Activated T-cell treated with anti-CD3 and anti-CD28 coated beads, Interleukin-2, amount 50 U/mL, for 4 hours (primary cell): ENCODE data around the gene CAPRIN1. TPM values are rescaled to one million over a fixed set of nuclear protein-coding genes. Genes with fewer than 3 reads are reported as not detected.
"Not testable (repeated sequence)": the region's sequence is repeated elsewhere in the genome, so short reads cannot be mapped to it uniquely, and the experiment has no call there.

ENCODE experiments used
- ATAC-seq, 2 donors: fragments of 200-7000 bp; cut with Tn5 transposase; one replicate each; pipeline ENCODE4 v1.10.0; 2021
- DNase-seq: peaks from one replicate; pipeline ENCODE4 v3.0.0-alpha.2; 2020
- H3K27me3 Mint-ChIP-seq: one replicate; pipeline ENCODE4 v1.8.0; 2021; ENCODE audit warnings: low read depth, mixed read lengths
- H3K36me3 Mint-ChIP-seq: one replicate; pipeline ENCODE4 v1.8.0; 2022; ENCODE audit warnings: mixed read lengths; ENCODE audit not compliant: insufficient read depth
- H3K4me1 Mint-ChIP-seq: one replicate; pipeline ENCODE4 v1.8.0; 2021; ENCODE audit warnings: low read depth, mixed read lengths
- H3K4me3 Mint-ChIP-seq: one replicate; pipeline ENCODE4 v1.8.0; 2021; ENCODE audit warnings: mild to moderate bottlenecking, moderate library complexity, mixed read lengths
- H3K9me3 Mint-ChIP-seq: one replicate; pipeline ENCODE4 v1.8.0; 2021; ENCODE audit warnings: mixed read lengths
- total RNA-seq, 3 donors: library from RNA; stranded (reverse); gene quantifications; one replicate each; pipeline ENCODE4 v1.2.1, GENCODE V29; 2021

CAPRIN1 gene
- total RNA-seq, 3 donors from 2014 or later, result 315 to 356 (median 341) TPM

- no peaks in the 10 kb centered on the region for H3K9me3 Mint-ChIP-seq
Measured at GRCh38 chr11:34091825-34092224, 40.3 kb downstream of the CAPRIN1 start.

GRCh38 chr11:34094900-34095299, 43.4 kb downstream of the CAPRIN1 start:
- H3K27me3 Mint-ChIP-seq, DNase-seq, ATAC-seq, H3K9me3 Mint-ChIP-seq, H3K4me3 Mint-ChIP-seq, H3K4me1 Mint-ChIP-seq: not testable (repeated sequence)
- peaks cover 32% of the 10 kb centered on the region for H3K36me3 Mint-ChIP-seq

More at GRCh38 chr11:34091825-34092224, 40.3 kb downstream of the CAPRIN1 start:
- no peak overlapping the region for H3K4me3 Mint-ChIP-seq
- no peak for DNase-seq
- H3K4me1 Mint-ChIP-seq, result peaks cover 7% of the 10 kb centered on the region
- ATAC-seq, result no peak
- no peaks in the 10 kb centered on the region for H3K27me3 Mint-ChIP-seq
- peaks cover 27% of the 10 kb centered on the region for H3K36me3 Mint-ChIP-seq

- no peaks in the 10 kb centered on the region for H3K9me3 Mint-ChIP-seq
- no peak overlapping the region for H3K4me3 Mint-ChIP-seq
- ATAC-seq (no peak), DNase-seq (no peak)
- H3K27me3 Mint-ChIP-seq, result no peaks in the 10 kb centered on the region
- peaks cover 23% of the 10 kb centered on the region for H3K36me3 Mint-ChIP-seq
- peaks cover 6% of the 10 kb centered on the region for H3K4me1 Mint-ChIP-seq
Measured at GRCh38 chr11:34098813-34099212, 47.3 kb downstream of the CAPRIN1 start.

DNA sequence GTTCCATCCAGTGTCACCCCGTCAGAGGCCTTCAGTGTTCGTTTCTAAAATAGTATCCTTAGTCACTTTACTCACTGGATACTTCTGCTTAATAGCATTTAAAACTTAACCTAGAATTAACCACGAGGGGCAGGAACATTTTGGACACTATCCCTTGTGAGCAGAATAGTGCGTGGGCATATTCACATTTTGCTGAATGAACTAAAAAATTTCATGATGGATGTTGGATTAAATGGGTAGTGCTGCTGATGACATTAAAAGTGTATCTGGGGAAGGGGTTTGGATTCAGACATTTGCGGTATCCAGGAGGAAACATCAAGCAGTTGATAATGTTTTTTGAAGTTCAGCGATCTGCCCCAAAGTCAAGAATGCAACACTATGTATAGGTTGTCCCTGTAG, 53.1 kb downstream of the CAPRIN1 start:
- H3K36me3 Mint-ChIP-seq, result peaks cover 22% of the 10 kb centered on the region
- ATAC-seq, result no peak
- no peaks in the 10 kb centered on the region for H3K9me3 Mint-ChIP-seq
- peaks cover 54% of the 10 kb centered on the region for H3K4me1 Mint-ChIP-seq
- peak overlapping the region; percentile 97 for H3K4me3 Mint-ChIP-seq
- DNase-seq, result no peak
- H3K27me3 Mint-ChIP-seq, result no peaks in the 10 kb centered on the region

GRCh38 chr11:34105079-34105956, 53.8 kb downstream of the CAPRIN1 start, which contains the start of gene NAT10:
Gene NAT10, plus strand, starts transcription at chr11:34105629. Its CDS starts 2,597 bp downstream, at chr11:34108226.
- DNase-seq (peak; percentile 97), ATAC-seq (peak; percentile 93 to 94)
- Mint-ChIP-seq H3K9me3 (no peaks in the 10 kb centered on the region), H3K27me3 (no peaks in the 10 kb centered on the region), H3K4me1 (peaks cover 57% of the 10 kb centered on the region), H3K4me3 (peak within 1 kb of the TSS; percentile 97), H3K36me3 (peaks cover 27% of the 10 kb centered on the region)

DNA sequence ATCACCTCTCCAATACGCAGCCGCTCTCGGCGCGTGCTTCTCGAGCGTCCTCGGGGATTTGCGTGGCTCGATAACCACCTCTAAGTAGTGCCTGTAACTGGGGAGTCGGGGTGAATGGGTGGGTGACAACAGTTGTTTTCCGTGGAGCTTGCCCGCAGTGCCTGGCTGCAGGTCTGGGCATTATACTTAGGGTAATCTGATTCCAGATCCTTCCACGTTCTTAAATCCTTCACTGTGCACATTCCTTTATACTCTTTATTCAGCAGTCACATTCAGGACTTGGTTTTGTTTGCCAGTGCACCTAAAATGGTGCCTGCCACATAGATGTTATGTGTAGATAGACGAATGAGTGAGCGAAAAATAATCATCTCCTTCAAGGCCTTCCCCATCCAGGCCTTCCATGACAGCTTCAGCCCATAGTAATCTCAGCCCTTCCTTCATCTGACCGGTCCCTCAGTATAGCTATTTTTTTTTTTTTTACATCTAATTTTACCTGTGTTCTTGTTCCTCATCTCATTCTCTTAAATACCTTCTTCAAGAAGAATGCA, 54.5 kb downstream of the CAPRIN1 start:
- Mint-ChIP-seq H3K27me3 (no peaks in the 10 kb centered on the region), H3K36me3 (peaks cover 25% of the 10 kb centered on the region), H3K4me3 (peak overlapping the region; percentile 97), H3K4me1 (peaks cover 57% of the 10 kb centered on the region), H3K9me3 (no peaks in the 10 kb centered on the region)
- ATAC-seq (peak; percentile 2 to 34), DNase-seq (no peak)

DNA sequence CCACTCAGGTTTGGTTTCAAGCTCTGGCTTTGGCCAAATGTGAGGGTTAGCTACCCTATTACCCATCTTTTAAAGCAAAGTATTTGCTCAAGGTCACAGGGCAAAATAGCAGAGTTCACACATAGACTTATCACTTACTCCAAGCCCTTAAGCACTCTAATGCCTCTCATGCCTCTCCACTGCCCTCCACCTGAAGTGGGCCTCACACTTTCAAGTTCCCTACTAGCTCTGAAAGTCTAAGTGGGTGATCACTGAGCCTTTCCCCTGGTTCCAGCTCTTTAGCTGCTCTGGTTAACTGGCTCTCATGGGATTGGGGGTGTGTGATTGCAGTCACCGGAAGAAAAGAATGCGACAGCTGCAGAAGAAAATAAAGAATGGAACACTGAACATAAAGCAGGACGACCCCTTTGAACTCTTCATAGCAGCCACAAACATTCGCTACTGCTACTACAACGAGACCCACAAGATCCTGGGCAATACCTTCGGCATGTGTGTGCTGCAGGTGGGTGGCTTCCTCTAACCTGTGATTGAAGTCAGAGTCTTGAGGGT, 60.3 kb downstream of the CAPRIN1 start:
- DNase-seq (no peak), ATAC-seq (no peak)
- Mint-ChIP-seq H3K4me1 (peaks cover 28% of the 10 kb centered on the region), H3K9me3 (no peaks in the 10 kb centered on the region), H3K4me3 (no peak overlapping the region), H3K36me3 (peaks cover 62% of the 10 kb centered on the region), H3K27me3 (no peaks in the 10 kb centered on the region)

GRCh38 chr11:34114014-34114413, 62.5 kb downstream of the CAPRIN1 start:
- no peaks in the 10 kb centered on the region for H3K9me3 Mint-ChIP-seq
- no peak for ATAC-seq
- peaks cover 10% of the 10 kb centered on the region for H3K4me1 Mint-ChIP-seq
- no peak for DNase-seq
- peaks cover 60% of the 10 kb centered on the region for H3K36me3 Mint-ChIP-seq
- no peak overlapping the region for H3K4me3 Mint-ChIP-seq
- H3K27me3 Mint-ChIP-seq, result no peaks in the 10 kb centered on the region

GRCh38 chr11:34114471-34114870, 62.9 kb downstream of the CAPRIN1 start:
- ATAC-seq (no peak), DNase-seq (no peak)
- H3K4me1 Mint-ChIP-seq, result peaks cover 5% of the 10 kb centered on the region
- no peak overlapping the region for H3K4me3 Mint-ChIP-seq
- no peaks in the 10 kb centered on the region for H3K9me3 Mint-ChIP-seq
- peaks cover 59% of the 10 kb centered on the region for H3K36me3 Mint-ChIP-seq
- H3K27me3 Mint-ChIP-seq, result no peaks in the 10 kb centered on the region

GRCh38 chr11:34120651-34121050, 69.1 kb downstream of the CAPRIN1 start:
- Mint-ChIP-seq H3K4me1 (peaks cover 1% of the 10 kb centered on the region), H3K27me3 (no peaks in the 10 kb centered on the region), H3K9me3 (no peaks in the 10 kb centered on the region), H3K36me3 (peaks cover 59% of the 10 kb centered on the region), H3K4me3 (no peak overlapping the region)
- no peak for DNase-seq
- ATAC-seq, result no peak

DNA sequence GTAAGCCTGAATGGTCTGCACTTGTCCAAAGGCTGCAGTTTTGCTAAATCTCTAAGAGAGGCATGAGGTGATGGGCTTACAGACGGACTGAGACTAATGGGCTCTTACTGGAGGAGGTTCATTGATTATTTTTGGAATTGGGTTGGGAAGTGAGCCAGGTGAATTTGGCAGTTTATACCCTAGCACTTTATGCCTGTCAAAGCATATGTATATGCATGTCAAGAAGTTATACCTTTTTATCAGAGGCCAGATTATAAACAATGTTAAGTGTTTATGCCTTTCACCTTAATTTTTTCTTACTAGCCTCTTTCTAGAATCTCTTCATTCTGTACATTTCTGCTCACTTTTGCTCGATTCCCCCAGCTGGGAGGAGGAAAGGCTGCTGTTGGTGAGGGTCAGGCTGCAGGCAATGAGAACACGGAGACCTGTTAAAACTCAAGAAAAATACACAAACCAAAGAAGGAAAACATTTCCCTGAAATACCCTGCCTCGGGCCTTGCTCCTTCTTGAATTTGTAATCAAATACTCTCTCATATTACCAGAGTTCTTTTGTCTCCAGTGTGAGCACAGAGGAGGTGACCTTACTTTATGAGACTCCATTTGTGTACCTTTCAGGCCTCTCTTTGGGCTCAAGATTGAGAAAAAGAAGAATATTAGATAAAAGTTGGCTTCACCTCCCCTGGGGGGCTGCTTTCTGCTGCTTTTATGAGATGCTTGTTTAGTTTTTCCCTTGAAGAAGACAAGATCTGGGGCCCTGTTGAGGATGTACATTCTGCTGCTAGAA, 73.5 kb downstream of the CAPRIN1 start:
- Mint-ChIP-seq H3K27me3 (no peaks in the 10 kb centered on the region), H3K4me1 (peaks cover 1% of the 10 kb centered on the region), H3K4me3 (no peak overlapping the region), H3K36me3 (peaks cover 60% of the 10 kb centered on the region), H3K9me3 (no peaks in the 10 kb centered on the region)
- DNase-seq, result no peak
- no peak for ATAC-seq

DNA sequence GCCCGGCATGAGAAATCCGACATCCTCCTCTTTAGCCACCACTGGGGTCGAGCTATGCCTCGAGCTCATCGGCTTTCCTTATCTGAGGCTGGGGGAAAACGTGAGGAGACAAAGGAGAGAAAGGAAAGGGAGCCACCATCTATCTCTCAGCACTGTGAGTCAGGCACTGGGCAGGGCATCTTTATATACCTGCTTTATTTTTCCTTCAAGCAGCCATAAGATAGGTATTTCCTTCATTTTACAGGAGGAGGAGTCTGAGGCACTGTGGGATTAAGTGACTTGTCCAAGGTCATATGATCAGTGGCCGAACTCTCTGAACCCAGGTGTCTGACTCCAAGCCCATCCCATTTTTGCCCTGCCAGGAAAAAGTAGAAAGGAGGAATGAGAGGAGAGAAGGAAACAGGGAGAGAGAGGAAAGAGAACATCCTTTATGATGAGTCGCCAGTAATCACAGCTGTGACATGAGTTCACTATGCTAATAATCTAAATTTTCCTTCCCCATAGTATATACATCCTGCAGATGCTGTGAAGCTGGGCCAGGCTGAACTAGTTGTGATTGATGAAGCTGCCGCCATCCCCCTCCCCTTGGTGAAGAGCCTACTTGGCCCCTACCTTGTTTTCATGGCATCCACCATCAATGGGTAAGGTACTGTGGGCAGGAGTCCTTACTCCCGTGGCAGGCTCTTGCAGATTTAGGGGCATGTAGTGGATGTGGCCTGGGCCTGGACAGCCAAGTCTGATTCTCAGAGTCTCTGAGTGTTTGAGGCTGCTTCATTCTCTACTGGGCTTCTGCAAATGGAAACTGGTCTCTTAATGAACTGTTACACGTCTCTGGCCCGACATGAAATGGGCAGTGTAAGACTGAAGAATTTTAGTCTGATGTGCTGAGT, 75.7 kb downstream of the CAPRIN1 start:
- DNase-seq, result no peak
- H3K9me3 Mint-ChIP-seq, result no peaks in the 10 kb centered on the region
- no peaks in the 10 kb centered on the region for H3K4me1 Mint-ChIP-seq
- ATAC-seq, result no peak
- no peak overlapping the region for H3K4me3 Mint-ChIP-seq
- peaks cover 54% of the 10 kb centered on the region for H3K36me3 Mint-ChIP-seq
- no peaks in the 10 kb centered on the region for H3K27me3 Mint-ChIP-seq

DNA sequence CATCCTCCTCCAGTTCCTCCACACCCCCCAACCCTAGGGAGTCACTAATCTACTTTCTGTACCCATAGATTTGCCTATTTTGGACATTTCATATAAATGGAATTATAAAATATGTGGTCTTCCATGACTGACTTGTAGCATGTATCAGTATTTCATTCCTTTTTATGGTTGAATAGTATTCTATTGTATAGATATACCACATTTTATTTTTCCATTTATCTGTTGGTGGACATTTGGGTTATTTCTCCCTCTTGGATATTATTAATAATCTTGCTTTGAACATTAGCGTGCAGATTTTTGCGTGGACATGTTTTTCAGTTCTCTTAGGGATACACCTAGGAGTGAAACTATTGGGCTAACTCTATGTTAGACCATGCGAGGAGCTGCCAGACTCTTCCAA, 77.3 kb downstream of the CAPRIN1 start:
- no peak for ATAC-seq
- Mint-ChIP-seq H3K27me3 (no peaks in the 10 kb centered on the region), H3K9me3 (no peaks in the 10 kb centered on the region), H3K36me3 (peaks cover 55% of the 10 kb centered on the region), H3K4me3 (no peak overlapping the region), H3K4me1 (no peaks in the 10 kb centered on the region)
- DNase-seq, result no peak
